SU-DHL-6 (cell line): ENCODE measurements around the gene ANO2.

Experiments
- H2AFZ ChIP-seq: fragments of 200-600 bp; sonication (generic); 2 replicates; pipeline ENCODE4 v1.6.1; 2014; ENCODE audit warnings: low read depth, mild to moderate bottlenecking, moderate library complexity, mixed read lengths, antibody characterized with exemption, low read length; ENCODE audit not compliant: severe bottlenecking
- H3F3A ChIP-seq: fragments of 200-600 bp; shearing (Covaris generic); 2 replicates; pipeline ENCODE4 v1.6.0; 2016; ENCODE audit warnings: antibody characterized with exemption, mild to moderate bottlenecking; ENCODE audit not compliant: insufficient read depth
- H3K27ac ChIP-seq: fragments of 200-600 bp; sonication (generic); 2 replicates; pipeline ENCODE4 v1.5.1; 2016; ENCODE audit warnings: low read depth, mild to moderate bottlenecking, low read length, moderate library complexity, mixed read lengths
- H3K27me3 ChIP-seq: fragments of 200-600 bp; sonication (generic), shearing (Covaris generic); 2 replicates; pipeline ENCODE4 v1.6.0; 2014; ENCODE audit warnings: mild to moderate bottlenecking, low read length
- H3K36me3 ChIP-seq: fragments of 200-600 bp; sonication (generic); 2 replicates; pipeline ENCODE4 v1.6.1; 2014; ENCODE audit warnings: mild to moderate bottlenecking, low read length, mixed read lengths
- H3K4me2 ChIP-seq: fragments of 300-600, 200-600 bp; shearing (Covaris generic), sonication (generic); 2 replicates; pipeline ENCODE4 v1.6.0; 2014; ENCODE audit warnings: low read length, low read depth, mild to moderate bottlenecking; ENCODE audit not compliant: poor library complexity, severe bottlenecking
- H3K4me3 ChIP-seq: fragments of 200-600 bp; sonication (generic); 2 replicates; pipeline ENCODE4 v1.5.1; 2014; ENCODE audit warnings: antibody characterized with exemption, low read length, mild to moderate bottlenecking, mixed read lengths; ENCODE audit not compliant: insufficient read depth, poor library complexity, severe bottlenecking
- H3K79me2 ChIP-seq: fragments of 200-600 bp; sonication (generic); 2 replicates; pipeline ENCODE4 v1.6.1; 2014; ENCODE audit warnings: mild to moderate bottlenecking, low read length, moderate library complexity; ENCODE audit not compliant: insufficient read depth
- H3K9ac ChIP-seq: fragments of 200-600 bp; sonication (generic); 2 replicates; pipeline ENCODE4 v1.7.0; 2014; ENCODE audit warnings: mild to moderate bottlenecking, low read length
- H3K9me2 ChIP-seq: fragments of 200-600 bp; sonication (generic); replicated peaks from 2 replicates; pipeline ENCODE4 v1.6.1; 2014; ENCODE audit warnings: low read length; ENCODE audit not compliant: insufficient read depth
- H3K9me3 ChIP-seq: fragments of 200-600 bp; sonication (generic); 2 replicates; pipeline ENCODE4 v1.6.1; 2014; ENCODE audit warnings: low read length, mixed read lengths; ENCODE audit not compliant: insufficient read depth
- H4K20me1 ChIP-seq: fragments of 200-600 bp; sonication (generic); 2 replicates; pipeline ENCODE4 v1.6.1; 2014; ENCODE audit warnings: low read depth, mild to moderate bottlenecking, antibody characterized with exemption, low read length, moderate library complexity, mixed read lengths
- CTCF ChIP-seq: fragments of 200-600 bp; sonication (generic); IDR thresholded peaks from one replicate; pipeline ENCODE4 v1.5.1; 2017; ENCODE audit warnings: antibody characterized with exemption, mild to moderate bottlenecking, low read length, moderate library complexity; ENCODE audit not compliant: insufficient read depth, poor library complexity, severe bottlenecking
- EZH2phosphoT487 ChIP-seq: fragments of 200-600 bp; sonication (generic), shearing (Covaris generic); conservative IDR thresholded peaks from 2 replicates; pipeline ENCODE4 v1.6.1; 2018; ENCODE audit warnings: mild to moderate bottlenecking, antibody characterized with exemption, low read length, moderate library complexity, mixed read lengths

ANO2 gene

GRCh38 chr12:5768581-5769196 is 176.4 kb downstream of the ANO2 start:
- Histone ChIP-seq H3K4me2 (no peak overlapping the region), H3K27ac (no peak overlapping the region), H3K9ac (no peak overlapping the region), H3K4me3 (no peak overlapping the region), H3K9me2 (no peaks in the 10 kb centered on the region), H3K79me2 (no peaks in the 10 kb centered on the region), H2AFZ (no peak overlapping the region), H3K36me3 (no peaks in the 10 kb centered on the region), H3K9me3 (no peaks in the 10 kb centered on the region), H3K27me3 (no peaks in the 10 kb centered on the region), H4K20me1 (no peaks in the 10 kb centered on the region), H3F3A (no peaks in the 10 kb centered on the region)
- TF ChIP-seq EZH2phosphoT487, result no peak
- TF ChIP-seq CTCF, result no peak

GRCh38 chr12:5768171-5768570 is 176.9 kb downstream of the ANO2 start:
- H3K27ac ChIP-seq, result no peak overlapping the region
- H3K9me3 ChIP-seq, result no peaks in the 10 kb centered on the region
- no peaks in the 10 kb centered on the region for H3K27me3 ChIP-seq
- H3K4me2 ChIP-seq, result no peak overlapping the region
- H4K20me1 ChIP-seq, result no peaks in the 10 kb centered on the region
- no peak overlapping the region for H2AFZ ChIP-seq
- no peak for TF ChIP-seq CTCF
- no peak for TF ChIP-seq EZH2phosphoT487
- no peak overlapping the region for H3K4me3 ChIP-seq
- H3K36me3 ChIP-seq, result no peaks in the 10 kb centered on the region
- no peaks in the 10 kb centered on the region for H3K9me2 ChIP-seq
- H3K9ac ChIP-seq, result no peak overlapping the region
- no peaks in the 10 kb centered on the region for H3F3A ChIP-seq
- no peaks in the 10 kb centered on the region for H3K79me2 ChIP-seq

- Histone ChIP-seq H3K9me3 (no peaks in the 10 kb centered on the region), H3K27ac (no peak overlapping the region), H3K27me3 (no peaks in the 10 kb centered on the region), H2AFZ (no peak overlapping the region), H3F3A (no peaks in the 10 kb centered on the region), H4K20me1 (no peaks in the 10 kb centered on the region), H3K9ac (no peak overlapping the region), H3K9me2 (no peaks in the 10 kb centered on the region), H3K79me2 (no peaks in the 10 kb centered on the region), H3K36me3 (no peaks in the 10 kb centered on the region), H3K4me2 (no peak overlapping the region), H3K4me3 (no peak overlapping the region)
- TF ChIP-seq EZH2phosphoT487 (no peak), CTCF (no peak)
Observed at GRCh38 chr12:5758347-5758746, 186.7 kb downstream of the ANO2 start.

- Histone ChIP-seq H3K36me3 (no peaks in the 10 kb centered on the region), H3K9me2 (no peaks in the 10 kb centered on the region), H3F3A (no peaks in the 10 kb centered on the region), H2AFZ (no peak overlapping the region), H3K9ac (no peak overlapping the region), H3K4me2 (no peak overlapping the region), H3K79me2 (no peaks in the 10 kb centered on the region), H3K9me3 (no peaks in the 10 kb centered on the region), H3K4me3 (no peak overlapping the region), H3K27ac (no peak overlapping the region), H3K27me3 (no peaks in the 10 kb centered on the region), H4K20me1 (no peaks in the 10 kb centered on the region)
- TF ChIP-seq CTCF (no peak), EZH2phosphoT487 (no peak)
Observed at GRCh38 chr12:5756338-5756842, 188.7 kb downstream of the ANO2 start.
